Endothelial cell (in vitro differentiated cells): ENCODE results near the gene SPRR1B. TPM values are rescaled to one million over a fixed set of nuclear protein-coding genes. Genes with fewer than 3 reads are reported as not detected.

Source experiments
- DNase-seq: peaks from one replicate; pipeline ENCODE4 v3.0.0; 2021; ENCODE audit warnings: low spot score
- H3K27ac Mint-ChIP-seq: one replicate; pipeline ENCODE4 v1.8.0; 2021; ENCODE audit warnings: mixed read lengths, inconsistent platforms; ENCODE audit not compliant: unreplicated experiment
- H3K27me3 Mint-ChIP-seq: one replicate; pipeline ENCODE4 v1.8.0; 2021; ENCODE audit warnings: mild to moderate bottlenecking, moderate library complexity, mixed read lengths, inconsistent platforms; ENCODE audit not compliant: unreplicated experiment
- H3K36me3 Mint-ChIP-seq: one replicate; pipeline ENCODE4 v1.8.0; 2021; ENCODE audit warnings: mild to moderate bottlenecking, low read depth, mixed read lengths, inconsistent platforms; ENCODE audit not compliant: unreplicated experiment
- H3K4me1 Mint-ChIP-seq: one replicate; pipeline ENCODE4 v1.8.0; 2021; ENCODE audit warnings: mild to moderate bottlenecking, mixed read lengths, inconsistent platforms; ENCODE audit not compliant: unreplicated experiment
- H3K4me3 Mint-ChIP-seq: one replicate; pipeline ENCODE4 v1.8.0; 2021; ENCODE audit warnings: mild to moderate bottlenecking, mixed read lengths, inconsistent platforms; ENCODE audit not compliant: unreplicated experiment
- H3K9me3 Mint-ChIP-seq: one replicate; pipeline ENCODE4 v1.8.0; 2021; ENCODE audit warnings: mixed read lengths, inconsistent platforms; ENCODE audit not compliant: unreplicated experiment
- total RNA-seq: library from RNA; stranded (reverse); fragmentation: NEBNext Ultra II Directional; extraction: Animal tissue kit (Norgen Biotek cat#: 25700); gene quantifications from one replicate; pipeline ENCODE4 v1.2.1, GENCODE V29; 2021; ENCODE audit not compliant: unreplicated experiment
- TF ChIP-seq, protein P1 (sequence below): fragments of 200-600 bp; sonication (generic); IDR thresholded peaks from one replicate; pipeline ENCODE4 v1.5.0; 2021; ENCODE audit warnings: antibody characterized with exemption; ENCODE audit not compliant: unreplicated experiment

The SPRR1B gene
- total RNA-seq, 1 donor from 2014 or later = not detected

- no peak overlapping the region for H3K27ac Mint-ChIP-seq
- H3K4me3 Mint-ChIP-seq = no peak overlapping the region
- no peaks in the 10 kb centered on the region for H3K36me3 Mint-ChIP-seq
- H3K4me1 Mint-ChIP-seq = no peaks in the 10 kb centered on the region
- H3K27me3 Mint-ChIP-seq = peaks cover 2% of the 10 kb centered on the region
- no peak for DNase-seq
- TF ChIP-seq, protein P1, sequence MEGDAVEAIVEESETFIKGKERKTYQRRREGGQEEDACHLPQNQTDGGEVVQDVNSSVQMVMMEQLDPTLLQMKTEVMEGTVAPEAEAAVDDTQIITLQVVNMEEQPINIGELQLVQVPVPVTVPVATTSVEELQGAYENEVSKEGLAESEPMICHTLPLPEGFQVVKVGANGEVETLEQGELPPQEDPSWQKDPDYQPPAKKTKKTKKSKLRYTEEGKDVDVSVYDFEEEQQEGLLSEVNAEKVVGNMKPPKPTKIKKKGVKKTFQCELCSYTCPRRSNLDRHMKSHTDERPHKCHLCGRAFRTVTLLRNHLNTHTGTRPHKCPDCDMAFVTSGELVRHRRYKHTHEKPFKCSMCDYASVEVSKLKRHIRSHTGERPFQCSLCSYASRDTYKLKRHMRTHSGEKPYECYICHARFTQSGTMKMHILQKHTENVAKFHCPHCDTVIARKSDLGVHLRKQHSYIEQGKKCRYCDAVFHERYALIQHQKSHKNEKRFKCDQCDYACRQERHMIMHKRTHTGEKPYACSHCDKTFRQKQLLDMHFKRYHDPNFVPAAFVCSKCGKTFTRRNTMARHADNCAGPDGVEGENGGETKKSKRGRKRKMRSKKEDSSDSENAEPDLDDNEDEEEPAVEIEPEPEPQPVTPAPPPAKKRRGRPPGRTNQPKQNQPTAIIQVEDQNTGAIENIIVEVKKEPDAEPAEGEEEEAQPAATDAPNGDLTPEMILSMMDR = no peak
- H3K9me3 Mint-ChIP-seq = no peaks in the 10 kb centered on the region
These were observed 42.1 kb downstream of the SPRR1B start for GRCh38 chr1:153072806-153073726.

DNA sequence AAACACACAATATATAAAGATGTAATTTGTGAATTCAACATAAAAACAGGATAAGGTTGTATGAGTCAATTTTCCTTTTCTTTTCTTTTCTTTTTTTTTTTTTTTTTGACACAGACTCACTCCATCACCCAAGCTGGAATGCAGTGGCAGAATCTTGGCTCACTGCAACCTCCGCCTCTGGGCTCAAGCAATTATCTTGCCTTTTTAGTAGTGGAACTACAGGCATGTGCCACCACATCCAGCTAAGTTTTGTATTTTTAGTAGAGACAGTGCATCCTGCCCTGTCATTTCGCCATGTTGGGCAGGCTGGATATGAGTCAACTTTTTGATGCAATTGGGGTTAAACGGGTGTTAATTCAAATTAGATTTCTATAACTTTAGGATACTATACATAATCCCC lies 50.7 kb downstream of the SPRR1B start:
- no peak for DNase-seq
- Mint-ChIP-seq H3K27ac (no peak overlapping the region), H3K27me3 (peaks cover 2% of the 10 kb centered on the region), H3K36me3 (no peaks in the 10 kb centered on the region), H3K9me3 (no peaks in the 10 kb centered on the region), H3K4me3 (no peak overlapping the region), H3K4me1 (no peaks in the 10 kb centered on the region)
- TF ChIP-seq, protein P1 = no peak

Other genes starting within 250 kb of the SPRR1B start
- gene LCE1E, start 244.9 kb upstream of the SPRR1B start, total RNA-seq = not detected
- gene LCE1D, start 234.5 kb upstream of the SPRR1B start, total RNA-seq = not detected
- not detected for gene LCE1C, start 224.6 kb upstream of the SPRR1B start, total RNA-seq
- gene LCE1B, start 219.2 kb upstream of the SPRR1B start, total RNA-seq = not detected
- not detected for gene LCE1A, start 203.7 kb upstream of the SPRR1B start, total RNA-seq
- not detected for gene LCE6A, start 188.3 kb upstream of the SPRR1B start, total RNA-seq
- not detected for gene LCE7A, start 171.2 kb upstream of the SPRR1B start, total RNA-seq
- gene SMCP, start 152.9 kb upstream of the SPRR1B start, total RNA-seq = not detected
- not detected for gene IVL, start 122.7 kb upstream of the SPRR1B start, total RNA-seq
- not detected for gene SPRR5, start 84.0 kb upstream of the SPRR1B start, total RNA-seq
- gene SPRR4, start 60.6 kb upstream of the SPRR1B start, total RNA-seq = not detected
- gene SPRR1A, start 47.1 kb upstream of the SPRR1B start, total RNA-seq = not detected
- gene SPRR3, start 29.5 kb upstream of the SPRR1B start, total RNA-seq = not detected
- not detected for gene SPRR2D, start 9.9 kb downstream of the SPRR1B start, total RNA-seq
- gene SPRR2A, start 26.3 kb downstream of the SPRR1B start, total RNA-seq = not detected
- gene SPRR2B, start 40.4 kb downstream of the SPRR1B start, total RNA-seq = not detected
- not detected for gene SPRR2E, start 63.3 kb downstream of the SPRR1B start, total RNA-seq
- not detected for gene SPRR2F, start 82.3 kb downstream of the SPRR1B start, total RNA-seq
- gene SPRR2G, start 119.7 kb downstream of the SPRR1B start, total RNA-seq = not detected
- gene LELP1, start 172.2 kb downstream of the SPRR1B start, total RNA-seq = not detected
- not detected for gene PRR9, start 186.4 kb downstream of the SPRR1B start, total RNA-seq
- not detected for gene LORICRIN, start 228.5 kb downstream of the SPRR1B start, total RNA-seq